ENCODE data around the gene EDARADD. TPM values are rescaled to one million over a fixed set of nuclear protein-coding genes. Genes with fewer than 3 reads are reported as not detected.

The EDARADD gene
- total RNA-seq, 1 donor from 2014 or later: 2.2 TPM

DNA sequence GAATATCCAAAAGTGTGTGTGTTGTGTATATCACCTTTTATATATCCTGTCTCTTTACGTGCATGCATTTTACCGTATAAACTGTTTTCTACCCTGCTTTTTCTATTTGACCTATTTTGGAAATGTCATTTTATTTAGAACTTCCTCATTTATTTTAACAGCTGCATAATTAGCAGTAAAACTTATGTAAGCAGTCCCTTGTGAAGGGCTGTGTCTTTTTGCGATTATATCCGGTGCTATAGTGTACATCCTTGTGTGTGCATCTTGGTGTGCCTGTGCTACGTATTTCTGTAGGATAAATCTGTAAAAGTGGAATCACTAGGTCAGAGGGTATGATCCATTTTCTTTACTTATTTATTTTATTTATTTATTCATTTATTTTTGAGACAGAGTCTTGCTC is 136.9 kb downstream of the EDARADD start:
- no peak for DNase-seq (ENCODE audit: low spot score)
- intact Hi-C loops (cut with DNase I): no loop called here
- no peak for ATAC-seq

DNA sequence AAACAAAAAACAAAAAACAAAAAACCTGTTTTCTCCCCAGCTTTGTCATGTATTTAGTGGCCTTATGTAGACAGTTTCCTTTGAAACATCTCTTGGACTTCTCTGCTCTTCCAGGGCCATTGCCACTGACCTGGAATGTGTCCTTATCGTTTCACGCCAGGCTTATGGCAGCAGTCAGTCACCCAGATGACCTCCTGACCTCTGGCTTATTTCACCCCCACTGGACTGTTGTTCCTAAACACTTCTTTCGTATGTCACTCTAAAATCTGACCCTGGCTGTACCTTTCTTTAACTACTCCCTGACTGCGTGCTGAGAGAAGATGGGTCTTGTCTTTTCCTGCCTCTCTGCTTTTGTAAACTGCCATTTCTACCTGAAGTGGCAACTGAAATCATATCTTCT is 138.8 kb downstream of the EDARADD start:
- ATAC-seq (no peak), DNase-seq (ENCODE audit: low spot score) (no peak)
- intact Hi-C loops (cut with DNase I): no loop called here

DNA sequence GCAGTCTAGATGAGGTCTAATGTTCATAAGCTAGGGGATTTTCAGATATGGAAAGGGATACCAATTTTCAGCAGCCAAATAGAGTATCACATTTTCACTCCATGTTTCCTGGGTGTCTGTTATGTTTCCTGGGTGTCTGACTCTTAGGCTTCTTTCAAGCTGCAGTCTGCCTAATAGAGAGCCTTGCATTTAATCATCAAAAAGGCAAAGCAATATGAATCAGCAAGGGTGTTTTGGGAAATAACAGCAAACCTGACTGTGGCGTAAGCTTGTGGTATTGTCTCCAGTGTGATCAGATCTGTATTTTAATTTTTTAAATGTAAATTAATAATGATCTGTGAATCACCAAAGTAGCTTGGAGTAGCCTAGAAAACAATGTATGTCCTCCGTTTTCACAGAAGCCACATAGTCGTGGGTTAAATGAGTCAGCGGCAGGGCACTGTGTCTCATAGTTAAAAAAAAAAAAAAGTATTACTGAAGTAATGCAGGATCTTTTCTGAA is 140.1 kb downstream of the EDARADD start:
- no peak for DNase-seq (ENCODE audit: low spot score)
- intact Hi-C loops (cut with DNase I): no loop called here

More for the DNA sequence above, 140.1 kb downstream of the EDARADD start:
- ATAC-seq: no peak

Other genes with a start within 250 kb of the EDARADD start
- 10.6 TPM for gene ERO1B, start 112.3 kb upstream of the EDARADD start, total RNA-seq
- gene LGALS8, start 129.7 kb downstream of the EDARADD start, total RNA-seq: 69.4 TPM
- gene HEATR1, start 210.2 kb downstream of the EDARADD start, total RNA-seq: 33.7 TPM